Measurements from ENCODE around the gene ANKRD55.

DNA sequence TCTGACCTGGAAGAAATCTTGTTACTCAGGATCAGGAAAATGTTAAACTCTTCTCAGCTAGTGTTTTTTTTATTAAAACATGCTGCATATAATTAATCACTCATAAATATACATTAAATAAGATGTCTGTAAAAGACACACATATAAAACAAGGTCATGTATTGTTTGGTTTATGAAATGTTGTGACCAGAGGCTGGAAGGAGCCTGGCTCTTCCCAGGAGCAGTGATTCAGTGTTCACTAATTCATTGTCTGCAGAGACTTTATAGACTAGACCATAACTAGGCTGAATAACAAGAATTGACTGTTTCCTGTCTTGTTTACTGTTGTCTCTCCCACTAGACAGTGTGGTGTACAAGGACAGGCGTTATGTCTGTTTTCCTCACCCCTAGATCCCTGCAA is 49.1 kb upstream of the ANKRD55 start:
- no peak for TF ChIP-seq POLR2AphosphoS5 (IDR thresholded peaks at IDR 0.05; ENCODE audit: control insufficient read depth, insufficient read depth, low read depth, low read length)
- no peak for TF ChIP-seq ELF4 (CRISPR knock-in tag; IDR thresholded peaks at IDR 0.05)
- TF ChIP-seq SIN3A (IDR thresholded peaks at IDR 0.05; ENCODE audit: borderline replicate concordance in 2 of 2, control insufficient read depth in 1 of 2, low read depth in 2 of 2, low read length in 2 of 2) = no peak

All from K562 (cell line).